Gastrocnemius medialis (tissue), 4 donors: ENCODE data around the gene PROM2.

Experiments used
- CTCF ChIP-seq, 5 experiments: fragments of 450-650 bp in 3 of 5; fragments of 200-600 bp in 2 of 5; sonication (generic) in 2 of 5; IDR thresholded peaks in 4 of 5; conservative IDR thresholded peaks in 1 of 5; 1 replicate in 4 of 5; 2 replicates in 1 of 5; pipeline ENCODE4 v1.5.1; 2016 to 2019; ENCODE audit warnings: antibody characterized with exemption in 5 of 5, mild to moderate bottlenecking in 3 of 5, moderate library complexity in 3 of 5
- POLR2A ChIP-seq, 2 donors: fragments of 450-650 bp; IDR thresholded peaks; one replicate each; pipeline ENCODE4 v1.6.1; 2017; ENCODE audit warnings: antibody characterized with exemption in 2 of 2, mild to moderate bottlenecking in 2 of 2, moderate library complexity in 2 of 2

- no peak for TF ChIP-seq CTCF (IDR thresholded peaks at IDR 0.05 in 4 of 5, conservative IDR thresholded peaks at IDR 0.05 in 1 of 5)
- no peak for TF ChIP-seq POLR2A (IDR thresholded peaks at IDR 0.05)
Measured at GRCh38 chr2:95323347-95324155, 49.3 kb downstream of the PROM2 start.
